OCI-LY7 (cell line): Measurements from ENCODE around the gene GPR146. TPM values are rescaled to one million over a fixed set of nuclear protein-coding genes. Genes with fewer than 3 reads are reported as not detected.

Experiments
- BruUV-seq: library from RNA; stranded (reverse); fragments of 400-500 nt; replicated peaks from 2 replicates; lab custom pipeline; 2021; lab: Mats Ljungman, UMichigan
- CTCF ChIA-PET: fragments of 300-600 bp; sonication (Branson Sonifier 250); formaldehyde crosslinking; loops from one replicate; lab custom pipeline; 2022; ENCODE audit warnings: antibody characterized with exemption; ENCODE audit not compliant: unreplicated experiment; lab: Charles Lee
- POLR2A ChIA-PET: fragments of 300-600 bp; sonication (Branson Sonifier 250); formaldehyde crosslinking; loops from one replicate; lab custom pipeline; 2022; ENCODE audit warnings: antibody characterized with exemption; lab: Charles Lee
- DNase-seq: peaks from one replicate; pipeline ENCODE4 v3.0.0-alpha.2; 2015; ENCODE audit warnings: low spot score
- H2AFZ ChIP-seq: fragments of 200-600 bp; sonication (generic), shearing (Covaris generic); 2 replicates; pipeline ENCODE4 v1.6.1; 2014; ENCODE audit warnings: mild to moderate bottlenecking, antibody characterized with exemption, low read length, moderate library complexity
- H3K27ac ChIP-seq: fragments of 200-600 bp; sonication (generic); 2 replicates; pipeline ENCODE4 v1.5.1; 2014; ENCODE audit warnings: mixed run types, low read depth, mild to moderate bottlenecking, moderate library complexity, low read length, inconsistent platforms; ENCODE audit not compliant: poor library complexity, severe bottlenecking
- H3K36me3 ChIP-seq: fragments of 200-600 bp; sonication (generic); 2 replicates; pipeline ENCODE4 v1.6.1; 2014; ENCODE audit warnings: mild to moderate bottlenecking, antibody characterized with exemption, low read length, moderate library complexity, mixed read lengths; ENCODE audit not compliant: insufficient read depth
- H3K4me1 ChIP-seq: fragments of 200-600 bp; sonication (generic); 2 replicates; pipeline ENCODE4 v1.5.1; 2014; ENCODE audit warnings: mild to moderate bottlenecking, low read length; ENCODE audit not compliant: insufficient read depth, poor library complexity, severe bottlenecking
- H3K4me2 ChIP-seq: fragments of 200-600 bp; sonication (generic); 2 replicates; pipeline ENCODE4 v1.6.1; 2014; ENCODE audit warnings: mild to moderate bottlenecking, low read length
- H3K4me3 ChIP-seq: fragments of 200-600 bp; sonication (generic); 2 replicates; pipeline ENCODE4 v1.5.1; 2014; ENCODE audit warnings: mild to moderate bottlenecking, low read depth, low read length; ENCODE audit not compliant: poor library complexity, severe bottlenecking
- H3K79me2 ChIP-seq: fragments of 200-600 bp; sonication (generic); 2 replicates; pipeline ENCODE4 v1.6.1; 2016; ENCODE audit warnings: low read depth, mild to moderate bottlenecking, low read length, moderate library complexity, mixed read lengths; ENCODE audit not compliant: insufficient read depth
- H3K9me2 ChIP-seq: fragments of 200-600 bp; sonication (generic); 2 replicates; pipeline ENCODE4 v1.6.1; 2016; ENCODE audit warnings: mild to moderate bottlenecking, low read length, mixed read lengths; ENCODE audit not compliant: insufficient read depth
- H3K9me3 ChIP-seq: fragments of 200-600 bp; sonication (generic); 2 replicates; pipeline ENCODE4 v1.6.1; 2014; ENCODE audit warnings: mild to moderate bottlenecking, mixed run types, low read length, mixed read lengths
- H4K20me1 ChIP-seq: fragments of 200-600 bp; sonication (generic); 2 replicates; pipeline ENCODE4 v1.6.1; 2014; ENCODE audit warnings: mild to moderate bottlenecking, antibody characterized with exemption, low read length, moderate library complexity, mixed read lengths; ENCODE audit not compliant: insufficient read depth
- CTCF ChIP-seq: fragments of 200-600 bp; sonication (generic); conservative IDR thresholded peaks from 2 replicates; pipeline ENCODE4 v1.5.1; 2014; ENCODE audit warnings: mild to moderate bottlenecking, antibody characterized with exemption, low read length, moderate library complexity, mixed read lengths
- EZH2phosphoT487 ChIP-seq: fragments of 200-600 bp; sonication (generic); IDR thresholded peaks from 2 replicates; pipeline ENCODE4 v1.6.1; 2018; ENCODE audit warnings: low read depth, borderline replicate concordance, mild to moderate bottlenecking, mixed run types, antibody characterized with exemption, low read length, moderate library complexity, mixed read lengths
- intact Hi-C: fragments of 100-400 bp; cut with micrococcal nuclease; formaldehyde crosslinking; loops from one replicate; pipeline ENCODE4 v1.10.0; 2022; ENCODE audit not compliant: unreplicated experiment
- total RNA-seq, 2 experiments: library from RNA; depleted of rRNA in 1 of 2; stranded (reverse); fragments of >200 nt in 1 of 2; shearing (Covaris generic) in 1 of 2; gene quantifications; 2 replicates each; pipeline ENCODE4 v1.2.3, GENCODE V29; 2014 to 2022

The GPR146 gene
- total RNA-seq, 2 experiments from 2014 or later: 0.95 to 3.3 TPM

DNA sequence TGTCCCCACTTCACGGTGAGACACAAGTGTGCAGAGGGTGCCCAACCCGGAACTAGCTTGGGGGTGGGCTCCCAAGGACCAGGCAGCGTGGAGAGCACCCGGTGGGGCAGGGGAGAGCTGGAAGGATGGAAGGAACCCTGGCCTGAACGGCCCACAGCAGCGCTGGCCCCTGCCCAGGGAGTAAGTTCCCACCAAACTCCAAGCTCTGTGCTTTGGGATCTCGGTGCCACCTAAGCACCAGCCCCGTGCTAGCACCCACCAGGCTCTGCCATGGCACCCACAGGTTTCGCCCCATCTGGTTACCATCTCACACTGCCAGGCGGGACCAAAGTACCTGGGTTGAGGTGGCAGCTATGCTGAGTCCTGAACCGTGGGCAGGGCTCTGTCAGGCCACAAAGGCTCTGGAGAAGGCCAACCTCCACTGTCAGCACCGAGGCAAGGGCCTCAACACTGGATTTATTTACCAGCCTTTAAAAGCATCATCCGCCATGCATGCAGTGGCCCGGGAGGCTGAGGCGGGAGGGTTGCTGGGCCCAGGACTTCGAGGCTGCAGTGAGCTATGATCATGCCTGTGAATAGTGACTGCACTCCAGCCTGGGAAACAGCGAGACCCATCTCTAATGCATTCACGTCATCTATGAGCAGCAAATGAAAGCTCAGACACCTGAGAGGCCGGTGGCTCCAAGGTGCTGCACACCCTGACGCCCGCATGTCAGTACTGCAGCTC, 59.6 kb downstream of the GPR146 start:
- no peak overlapping the region for H3K27ac ChIP-seq
- no peak overlapping the region for H3K4me3 ChIP-seq
- TF ChIP-seq EZH2phosphoT487: no peak
- TF ChIP-seq CTCF: no peak
- no peaks in the 10 kb centered on the region for H4K20me1 ChIP-seq
- H3K36me3 ChIP-seq: 0 out of 2 replicates have a peak, but pooled peaks cover 3% of the 10 kb centered on the region
- DNase-seq: no peak
- intact Hi-C loops: no loop called here
- no peak overlapping the region for H2AFZ ChIP-seq
- peaks cover 29% of the 10 kb centered on the region for H3K4me1 ChIP-seq
- ChIA-PET CTCF (no interaction called here), POLR2A (no interaction called here)
- no peaks in the 10 kb centered on the region for H3K9me2 ChIP-seq
- no peaks in the 10 kb centered on the region for H3K9me3 ChIP-seq
- H3K4me2 ChIP-seq: no peak overlapping the region
- BruUV-seq: no TSS peak
- no peaks in the 10 kb centered on the region for H3K79me2 ChIP-seq

- Histone ChIP-seq H3K4me3 (no peak overlapping the region), H3K4me2 (no peak overlapping the region), H4K20me1 (no peaks in the 10 kb centered on the region), H3K9me2 (no peaks in the 10 kb centered on the region), H2AFZ (no peak overlapping the region), H3K27ac (no peak overlapping the region), H3K79me2 (no peaks in the 10 kb centered on the region), H3K36me3 (0 out of 2 replicates have a peak, but pooled peaks cover 3% of the 10 kb centered on the region), H3K4me1 (peaks cover 22% of the 10 kb centered on the region), H3K9me3 (no peaks in the 10 kb centered on the region)
- intact Hi-C loops: no loop called here
- no peak for DNase-seq
- TF ChIP-seq EZH2phosphoT487 (no peak), CTCF (no peak)
- POLR2A ChIA-PET: no interaction called here
- no TSS peak for BruUV-seq
- CTCF ChIA-PET: no interaction called here
Measured at GRCh38 chr7:1104516-1105179, 60.3 kb downstream of the GPR146 start.

- Histone ChIP-seq H3K36me3 (0 out of 2 replicates have a peak, but pooled peaks cover 3% of the 10 kb centered on the region), H3K4me3 (no peak overlapping the region), H3K79me2 (no peaks in the 10 kb centered on the region), H3K27ac (no peak overlapping the region), H2AFZ (no peak overlapping the region), H3K9me3 (no peaks in the 10 kb centered on the region), H3K4me2 (no peak overlapping the region), H4K20me1 (no peaks in the 10 kb centered on the region), H3K4me1 (peaks cover 18% of the 10 kb centered on the region), H3K9me2 (no peaks in the 10 kb centered on the region)
- intact Hi-C loops: no loop called here
- no TSS peak for BruUV-seq
- POLR2A ChIA-PET: no interaction called here
- no peak for TF ChIP-seq CTCF
- TF ChIP-seq EZH2phosphoT487: no peak
- DNase-seq: no peak
- CTCF ChIA-PET: no interaction called here
Measured at GRCh38 chr7:1105189-1105588, 60.8 kb downstream of the GPR146 start.
